Epithelial cell of prostate (primary cell): Measurements from ENCODE around the gene RPAP3.
A peak's percentile ranks its signal among the peaks of the same experiment; 100 is the strongest.

Experiments
- DNase-seq: peaks from one replicate; pipeline ENCODE4 v3.0.0-alpha.2; 2011; ENCODE audit warnings: low read depth, low spot score
- H3K27ac ChIP-seq: fragments of 450-650 bp; 2 replicates; pipeline ENCODE4 v1.5.1; 2017; ENCODE audit warnings: mild to moderate bottlenecking

Gene RPAP3

GRCh38 chr12:47722136-47722834 is 16.5 kb upstream of the RPAP3 start:
- no peak for DNase-seq
- no peak overlapping the region for H3K27ac ChIP-seq

- no peak overlapping the region for H3K27ac ChIP-seq
- no peak for DNase-seq
Observed at GRCh38 chr12:47721431-47721973, 15.7 kb upstream of the RPAP3 start.

- H3K27ac ChIP-seq: no peak overlapping the region
- no peak for DNase-seq
Observed at GRCh38 chr12:47718531-47718930, 12.7 kb upstream of the RPAP3 start.

GRCh38 chr12:47717443-47718193 is 11.8 kb upstream of the RPAP3 start:
- DNase-seq: no peak
- no peak overlapping the region for H3K27ac ChIP-seq

GRCh38 chr12:47717046-47717442 is 11.2 kb upstream of the RPAP3 start:
- DNase-seq: no peak
- H3K27ac ChIP-seq: no peak overlapping the region

- DNase-seq: no peak
- no peak overlapping the region for H3K27ac ChIP-seq
Observed at GRCh38 chr12:47715877-47716548, 10.2 kb upstream of the RPAP3 start.

- no peak overlapping the region for H3K27ac ChIP-seq
- DNase-seq: no peak
Observed at GRCh38 chr12:47715393-47715876, 9.6 kb upstream of the RPAP3 start.

GRCh38 chr12:47714826-47715386 is 9.1 kb upstream of the RPAP3 start:
- no peak for DNase-seq
- no peak overlapping the region for H3K27ac ChIP-seq

- no peak overlapping the region for H3K27ac ChIP-seq
- no peak for DNase-seq
Observed at GRCh38 chr12:47712171-47712570, 6.3 kb upstream of the RPAP3 start.

GRCh38 chr12:47711448-47711847 is 5.6 kb upstream of the RPAP3 start:
- DNase-seq: no peak
- no peak overlapping the region for H3K27ac ChIP-seq

GRCh38 chr12:47710278-47710677 is 4.4 kb upstream of the RPAP3 start:
- no peak for DNase-seq
- H3K27ac ChIP-seq: no peak overlapping the region

- no peak for DNase-seq
Observed at GRCh38 chr12:47709671-47710070, 3.8 kb upstream of the RPAP3 start.

GRCh38 chr12:47709237-47709636 is 3.4 kb upstream of the RPAP3 start:
- no peak overlapping the region for H3K27ac ChIP-seq

More at GRCh38 chr12:47709671-47710070, 3.8 kb upstream of the RPAP3 start:
- no peak overlapping the region for H3K27ac ChIP-seq

GRCh38 chr12:47707905-47708543 is 2.2 kb upstream of the RPAP3 start:
- no peak for DNase-seq
- H3K27ac ChIP-seq: no peak overlapping the region

More at GRCh38 chr12:47709237-47709636, 3.4 kb upstream of the RPAP3 start:
- no peak for DNase-seq

- no peak overlapping the region for H3K27ac ChIP-seq
- no peak for DNase-seq
Observed at GRCh38 chr12:47707355-47707754, 1.5 kb upstream of the RPAP3 start.

- peak overlapping the region; percentile 35 for H3K27ac ChIP-seq
- no peak for DNase-seq
Observed at GRCh38 chr12:47705229-47705565, 633 bp downstream of the RPAP3 start.

GRCh38 chr12:47704719-47705118 is 1.1 kb downstream of the RPAP3 start:
- no peak for DNase-seq
- no peak overlapping the region for H3K27ac ChIP-seq

- no peak overlapping the region for H3K27ac ChIP-seq
- DNase-seq: no peak
Observed at GRCh38 chr12:47700263-47700662, 5.6 kb downstream of the RPAP3 start.

GRCh38 chr12:47698631-47699030 is 7.2 kb downstream of the RPAP3 start:
- H3K27ac ChIP-seq: no peak overlapping the region
- DNase-seq: no peak

GRCh38 chr12:47698055-47698454 is 7.8 kb downstream of the RPAP3 start:
- DNase-seq: no peak
- H3K27ac ChIP-seq: no peak overlapping the region
